Endothelial cell of umbilical vein (primary cell): Measurements from ENCODE around the gene GRAMD1B. TPM values are rescaled to one million over a fixed set of nuclear protein-coding genes. Genes with fewer than 3 reads are reported as not detected.

Source experiments
- BruUV-seq: library from RNA; stranded (reverse); fragments of 400-500 nt; replicated peaks from 2 replicates; lab custom pipeline; 2021; lab: Mats Ljungman, UMichigan
- CTCF ChIA-PET: fragments of 300-600, 350-600 bp; sonication (Branson Sonifier 250); formaldehyde crosslinking; loops from one replicate; lab custom pipeline; 2021; ENCODE audit warnings: antibody characterized with exemption, inconsistent platforms; lab: Charles Lee
- POLR2A ChIA-PET: fragments of 300-600, 350-600 bp; sonication (Branson Sonifier 250); formaldehyde crosslinking; loops from one replicate; lab custom pipeline; 2021; ENCODE audit warnings: antibody characterized with exemption, inconsistent platforms; lab: Charles Lee
- DNase-seq: peaks from one replicate; pipeline ENCODE4 v3.0.0-alpha.2; 2011; ENCODE audit warnings: low read depth, low spot score
- FAIRE-seq: peaks from 2 replicates; lab custom pipeline; 2011; peaks lifted over from hg19 to GRCh38; lab: Jason Lieb, UNC
- H2AFZ ChIP-seq: 2 replicates; pipeline ENCODE4 v1.6.0; 2012; ENCODE audit warnings: low read depth, low read length, control low read depth, inconsistent platforms
- H3K27ac ChIP-seq: 2 replicates; pipeline ENCODE4 v1.5.1; 2011; ENCODE audit warnings: low read depth, mild to moderate bottlenecking, control low read depth, low read length, moderate library complexity; ENCODE audit not compliant: insufficient read depth
- H3K27me3 ChIP-seq, 2 experiments: 2 replicates each; pipeline versions ENCODE4 v1.6.0 to v1.6.1; 2011; ENCODE audit warnings: low read length in 2 of 2, mixed read lengths in 1 of 2; ENCODE audit not compliant: control insufficient read depth in 2 of 2, insufficient read depth in 2 of 2
- H3K36me3 ChIP-seq, 2 experiments: 2 replicates in 1 of 2; 3 replicates in 1 of 2; pipeline ENCODE4 v1.5.1; 2011; ENCODE audit warnings: low read length in 2 of 2, mild to moderate bottlenecking in 1 of 2, moderate library complexity in 1 of 2; ENCODE audit not compliant: control insufficient read depth in 2 of 2, insufficient read depth in 2 of 2; ENCODE audit errors: extremely low read depth in 1 of 2
- H3K4me1 ChIP-seq: 3 replicates; pipeline ENCODE4 v1.5.1; 2011; ENCODE audit warnings: mild to moderate bottlenecking, low read length; ENCODE audit not compliant: control insufficient read depth, insufficient read depth; ENCODE audit errors: extremely low read depth
- H3K4me2 ChIP-seq: 2 replicates; pipeline ENCODE4 v1.6.1; 2011; ENCODE audit warnings: low read length, control low read depth, mixed read lengths; ENCODE audit not compliant: insufficient read depth
- H3K4me3 ChIP-seq, 3 experiments: fragments of 200-600 bp in 1 of 3; sonication (generic), shearing (Covaris generic) in 1 of 3; replicated peaks in 1 of 3; 2 replicates each; pipeline ENCODE4 v1.5.1; 2011 to 2016; ENCODE audit warnings: control low read depth in 3 of 3, low read length in 3 of 3, mild to moderate bottlenecking in 2 of 3, inconsistent platforms in 1 of 3, low read depth in 1 of 3, moderate library complexity in 1 of 3; ENCODE audit not compliant: insufficient read depth in 1 of 3
- H3K79me2 ChIP-seq: 2 replicates; pipeline ENCODE4 v1.6.0; 2012; ENCODE audit warnings: low read length, inconsistent platforms; ENCODE audit not compliant: control insufficient read depth, insufficient read depth
- H3K9ac ChIP-seq: replicated peaks from 2 replicates; pipeline ENCODE3; 2011; ENCODE audit warnings: low read length, control low read depth; ENCODE audit not compliant: insufficient read depth; ENCODE audit errors: extremely low read depth
- H3K9me1 ChIP-seq: replicated peaks from 3 replicates; pipeline ENCODE4 v1.6.0; 2011; ENCODE audit warnings: mild to moderate bottlenecking, low read length; ENCODE audit not compliant: control insufficient read depth, insufficient read depth; ENCODE audit errors: extremely low read depth
- H3K9me3 ChIP-seq: replicated peaks from 2 replicates; pipeline ENCODE4 v1.5.1; 2012; ENCODE audit warnings: low read length, inconsistent platforms; ENCODE audit not compliant: control insufficient read depth, insufficient read depth
- H4K20me1 ChIP-seq: replicated peaks from 2 replicates; pipeline ENCODE3; 2011; ENCODE audit warnings: mild to moderate bottlenecking, low read length; ENCODE audit not compliant: control insufficient read depth, insufficient read depth; ENCODE audit errors: extremely low read depth
- EZH2 ChIP-seq: IDR thresholded peaks from 2 replicates; pipeline ENCODE4 v1.6.1; 2012; ENCODE audit warnings: borderline replicate concordance, low read depth, mild to moderate bottlenecking, moderate library complexity, low read length, inconsistent platforms; ENCODE audit not compliant: severe bottlenecking
- FOS ChIP-seq: IDR thresholded peaks from 2 replicates; pipeline ENCODE4 v1.6.1; 2011; ENCODE audit warnings: mild to moderate bottlenecking, low read length, moderate library complexity, borderline replicate concordance; ENCODE audit not compliant: insufficient read depth
- GATA2 ChIP-seq: IDR thresholded peaks from 2 replicates; pipeline ENCODE4 v1.7.0; 2011; ENCODE audit warnings: low read depth, mild to moderate bottlenecking, moderate library complexity, mixed read lengths, low read length; ENCODE audit not compliant: insufficient read length, insufficient read depth
- JUN ChIP-seq: IDR thresholded peaks from 2 replicates; pipeline ENCODE4 v1.6.1; 2011; ENCODE audit warnings: borderline replicate concordance, low read depth; ENCODE audit not compliant: insufficient read length, insufficient read depth
- MAX ChIP-seq: IDR thresholded peaks from 2 replicates; pipeline ENCODE4 v1.6.1; 2011; ENCODE audit not compliant: insufficient read depth, insufficient read length
- dilution Hi-C: fragments of 300-500 bp; cut with MboI; formaldehyde crosslinking; loops from one replicate; pipeline ENCODE4 v1.15.0; 2019; ENCODE audit warnings: low sequenced_read_pairs; ENCODE audit not compliant: extremely low pct_ligation_motif_present
- intact Hi-C: fragments of 100-400 bp; cut with micrococcal nuclease; formaldehyde crosslinking; loops from one replicate; pipeline ENCODE4 v1.10.0; 2022
- polyA plus RNA-seq, 4 experiments: library from polyadenylated mRNA; depleted of rRNA in 3 of 4; stranded (reverse) in 3 of 4; unstranded in 1 of 4; fragments of >200 nt; gene quantifications; 2 replicates each; pipeline versions ENCODE4 v1.2.1 to v1.2.3, GENCODE V29; 2011 to 2012; ENCODE audit warnings: missing spikeins in 1 of 4
- total RNA-seq: library from RNA; stranded (reverse); gene quantifications from 2 replicates; pipeline ENCODE4 v1.2.3, GENCODE V29; 2021
- TF ChIP-seq, protein P1 (sequence below), 2 donors: IDR thresholded peaks; 1 replicate in 1 of 2; 2 replicates in 1 of 2; pipeline ENCODE4 v1.5.1; 2011; ENCODE audit warnings: low read length in 2 of 2, mild to moderate bottlenecking in 2 of 2, moderate library complexity in 2 of 2, control low read depth in 1 of 2, inconsistent platforms in 1 of 2, low read depth in 1 of 2; ENCODE audit not compliant: insufficient read depth in 1 of 2; ENCODE audit errors: extremely low read depth in 1 of 2

GRAMD1B gene
- total and polyA plus RNA-seq, 2 donors (not counting 3 experiments of a cell fraction or from before 2014, with no cell fraction given): 5.1 to 11.1 TPM

- no peaks in the 10 kb centered on the region for H3K4me1 ChIP-seq
- intact Hi-C loops (no loop called here), dilution Hi-C loops (no loop called here)
- CTCF ChIA-PET: interaction anchor here (1.6 to 1.9 kb wide), 2 partner anchors 17 to 110 kb away, joined by 6 to 7 read pairs; no protein-coding TSS in a partner anchor
- no peaks in the 10 kb centered on the region for H4K20me1 ChIP-seq
- POLR2A ChIA-PET: no interaction called here
- H3K4me3 ChIP-seq: no peak overlapping the region
- FAIRE-seq (no peak), DNase-seq (no peak)
- H3K27ac ChIP-seq: no peak overlapping the region
- peaks cover 0 to 2% of the 10 kb centered on the region in 2 experiments for H3K36me3 ChIP-seq
- no peaks in the 10 kb centered on the region for H3K9me1 ChIP-seq
- H3K79me2 ChIP-seq: no peaks in the 10 kb centered on the region
- no peaks in the 10 kb centered on the region for H3K27me3 ChIP-seq
- no peak overlapping the region for H3K4me2 ChIP-seq
- no peak overlapping the region for H3K9ac ChIP-seq
- no peak overlapping the region for H2AFZ ChIP-seq
- H3K9me3 ChIP-seq: no peaks in the 10 kb centered on the region
- TF ChIP-seq, protein P1, sequence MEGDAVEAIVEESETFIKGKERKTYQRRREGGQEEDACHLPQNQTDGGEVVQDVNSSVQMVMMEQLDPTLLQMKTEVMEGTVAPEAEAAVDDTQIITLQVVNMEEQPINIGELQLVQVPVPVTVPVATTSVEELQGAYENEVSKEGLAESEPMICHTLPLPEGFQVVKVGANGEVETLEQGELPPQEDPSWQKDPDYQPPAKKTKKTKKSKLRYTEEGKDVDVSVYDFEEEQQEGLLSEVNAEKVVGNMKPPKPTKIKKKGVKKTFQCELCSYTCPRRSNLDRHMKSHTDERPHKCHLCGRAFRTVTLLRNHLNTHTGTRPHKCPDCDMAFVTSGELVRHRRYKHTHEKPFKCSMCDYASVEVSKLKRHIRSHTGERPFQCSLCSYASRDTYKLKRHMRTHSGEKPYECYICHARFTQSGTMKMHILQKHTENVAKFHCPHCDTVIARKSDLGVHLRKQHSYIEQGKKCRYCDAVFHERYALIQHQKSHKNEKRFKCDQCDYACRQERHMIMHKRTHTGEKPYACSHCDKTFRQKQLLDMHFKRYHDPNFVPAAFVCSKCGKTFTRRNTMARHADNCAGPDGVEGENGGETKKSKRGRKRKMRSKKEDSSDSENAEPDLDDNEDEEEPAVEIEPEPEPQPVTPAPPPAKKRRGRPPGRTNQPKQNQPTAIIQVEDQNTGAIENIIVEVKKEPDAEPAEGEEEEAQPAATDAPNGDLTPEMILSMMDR (IDR thresholded peaks at IDR 0.05; ENCODE audit: extremely low read depth in 1 of 2, insufficient read depth in 1 of 2, low read depth in 1 of 2, low read length in 2 of 2): no peak
- TF ChIP-seq GATA2: no peak
- TF ChIP-seq MAX: no peak
- TF ChIP-seq JUN: no peak
- TF ChIP-seq EZH2: no peak
- no peak for TF ChIP-seq FOS
- no TSS peak for BruUV-seq
These were observed 167.8 kb downstream of the GRAMD1B start for GRCh38 chr11:123597859-123598258.
